Measurements from ENCODE around the gene MRPS10. TPM values are rescaled to one million over a fixed set of nuclear protein-coding genes. Genes with fewer than 3 reads are reported as not detected.

MRPS10 gene
- total and polyA plus RNA-seq, 10 of the 15 experiments (the other 5 are each of a cell fraction or from before 2014, with no cell fraction given) = 28.5 to 83.3 (median 52.8) TPM

GRCh38 chr6:42254505-42254904 is 36.8 kb upstream of the MRPS10 start:
- DNase-seq (ENCODE audit: low read depth, low spot score) (no peak), FAIRE-seq (no peak), ATAC-seq (no peak)
- H3K27me3 ChIP-seq (replicated peaks in 1 of 2; ENCODE audit: control insufficient read depth in 2 of 2, insufficient read depth in 2 of 2, low read length in 1 of 2) = no peaks in the 10 kb centered on the region
- BruUV-seq (replicated peaks) = no TSS peak
- peaks cover 0 to 7% of the 10 kb centered on the region in 2 experiments; a peak in 2 of 4 replicates for H3K36me3 ChIP-seq (ENCODE audit: control insufficient read depth in 2 of 2, insufficient read depth in 2 of 2, low read length in 1 of 2)
- H3K27ac ChIP-seq (ENCODE audit: control insufficient read depth, insufficient read depth) = no peak overlapping the region
- CTCF ChIA-PET = interaction anchor here (1.8 kb wide), 1 partner anchor 277 kb away, joined by 4 read pairs; no protein-coding TSS in a partner anchor
- SMC1A ChIA-PET (ENCODE audit: uncharacterized antibody, unreplicated experiment) = no interaction called here
- intact Hi-C loops (cut with micrococcal nuclease; ENCODE audit: unreplicated experiment) (no loop called here), in situ Hi-C loops (cut with MboI) (no loop called here)
- H3K4me3 ChIP-seq = no peak overlapping the region
- H3K4me2 ChIP-seq (ENCODE audit: control insufficient read depth, insufficient read depth) = no peak overlapping the region
- H4K20me1 ChIP-seq (ENCODE audit: control insufficient read depth, insufficient read depth) = no peaks in the 10 kb centered on the region
- RAD21 ChIA-PET (ENCODE audit: unreplicated experiment) = interaction anchor here (0.6 kb wide), 1 partner anchor 573 kb away, joined by 3 read pairs; no protein-coding TSS in a partner anchor
- H3K4me1 ChIP-seq (ENCODE audit: control insufficient read depth, insufficient read depth, low read length) = no peaks in the 10 kb centered on the region
- 85% methylated on average over 9 of the region's 9 CpGs for WGBS (ENCODE audit: insufficient coverage, insufficient replicate concordance, low lambda C conversion rate, missing lambda C conversion rate)
- no peaks in the 10 kb centered on the region for H3K9me3 ChIP-seq (replicated peaks; ENCODE audit: control insufficient read depth, insufficient read depth, low read length)
- H3K9ac ChIP-seq (ENCODE audit: control insufficient read depth, insufficient read depth, low read length) = no peak overlapping the region
- no peak overlapping the region for H2AFZ ChIP-seq (ENCODE audit: control insufficient read depth, low read depth, low read length)
- POLR2A ChIA-PET = no interaction called here
- H3K79me2 ChIP-seq (ENCODE audit: control insufficient read depth, insufficient read depth, low read length) = no peaks in the 10 kb centered on the region
- TF ChIP-seq ZBTB4 (CRISPR knock-in tag; IDR thresholded peaks at IDR 0.05) (no peak), MAX (IDR thresholded peaks at IDR 0.05; ENCODE audit: low read depth, low read length) (no peak)

All from GM12878 (cell line).